HEK293 (cell line): ENCODE data around the gene SEMA6A.

ENCODE experiments used
- CTCF ChIA-PET: fragments of 350-600 bp; formaldehyde crosslinking; extraction: SDS; loops from one replicate; lab custom pipeline; 2021; ENCODE audit warnings: antibody characterized with exemption; lab: Yijun Ruan, JAX
- POLR2A ChIA-PET: fragments of 300-600 bp; formaldehyde crosslinking; extraction: SDS; loops from one replicate; lab custom pipeline; 2020; ENCODE audit warnings: antibody characterized with exemption, inconsistent platforms; lab: Yijun Ruan, JAX
- H3K27ac ChIP-seq: fragments of 200-500 bp; sonication (Bioruptor generic); 2 replicates; pipeline ENCODE4 v1.5.1; 2014; ENCODE audit warnings: low read depth, low read length, control low read depth, inconsistent platforms; ENCODE audit errors: extremely low read depth
- H3K36me3 ChIP-seq, 2 experiments: fragments of 200-500 bp in 1 of 2; sonication (Bioruptor generic) in 1 of 2; 1 replicate in 1 of 2; 2 replicates in 1 of 2; pipeline ENCODE4 v1.5.1; 2014 to 2017; ENCODE audit warnings: inconsistent platforms in 2 of 2, low read length in 2 of 2; ENCODE audit not compliant: control insufficient read depth in 2 of 2, insufficient read depth in 1 of 2
- H3K4me1 ChIP-seq: fragments of 200-500 bp; sonication (Bioruptor generic); 2 replicates; pipeline ENCODE4 v1.5.1; 2014; ENCODE audit warnings: mild to moderate bottlenecking, low read length, inconsistent platforms; ENCODE audit not compliant: control insufficient read depth, insufficient read depth
- H3K4me3 ChIP-seq: 2 replicates; pipeline ENCODE4 v1.5.1; 2011; ENCODE audit warnings: low read depth, mild to moderate bottlenecking, control low read depth, low read length, moderate library complexity
- H3K9me3 ChIP-seq: fragments of 200-500 bp; sonication (Bioruptor generic); 2 replicates; pipeline ENCODE4 v1.5.1; 2014; ENCODE audit warnings: low read depth, low read length, inconsistent platforms; ENCODE audit not compliant: control insufficient read depth, insufficient read depth
- RBAK ChIP-seq: fragments of 450-650 bp; formaldehyde crosslinking; IDR thresholded peaks from 2 replicates; pipeline ENCODE4 v1.5.1; 2016; ENCODE audit warnings: missing biosample characterization, missing genetic modification characterization
- TRIM28 ChIP-seq: IDR thresholded peaks from 2 replicates; pipeline ENCODE4 v1.6.1; 2011; ENCODE audit warnings: low read length, control low read depth, borderline replicate concordance
- ZBTB48 ChIP-seq: fragments of 450-650 bp; formaldehyde crosslinking; IDR thresholded peaks from 2 replicates; pipeline ENCODE4 v1.5.1; 2016; ENCODE audit warnings: missing biosample characterization, missing genetic modification characterization
- ZBTB8A ChIP-seq: fragments of 450-650 bp; formaldehyde crosslinking; IDR thresholded peaks from 2 replicates; pipeline ENCODE4 v1.5.1; 2016; ENCODE audit warnings: missing biosample characterization, missing genetic modification characterization
- ZFP41 ChIP-seq: fragments of 450-650 bp; formaldehyde crosslinking; IDR thresholded peaks from 2 replicates; pipeline ENCODE4 v1.5.1; 2016; ENCODE audit warnings: missing biosample characterization, missing genetic modification characterization, borderline replicate concordance
- ZNF18 ChIP-seq: fragments of 450-650 bp; formaldehyde crosslinking; IDR thresholded peaks from 2 replicates; pipeline ENCODE4 v1.5.1; 2016; ENCODE audit warnings: missing biosample characterization, missing genetic modification characterization
- ZNF239 ChIP-seq: fragments of 450-650 bp; formaldehyde crosslinking; IDR thresholded peaks from 2 replicates; pipeline ENCODE4 v1.5.1; 2016; ENCODE audit warnings: missing biosample characterization, missing genetic modification characterization
- ZNF488 ChIP-seq: fragments of 450-650 bp; formaldehyde crosslinking; IDR thresholded peaks from 2 replicates; pipeline ENCODE4 v1.5.1; 2016; ENCODE audit warnings: missing biosample characterization, missing genetic modification characterization
- ZNF518A ChIP-seq: fragments of 450-650 bp; formaldehyde crosslinking; conservative IDR thresholded peaks from 2 replicates; pipeline ENCODE4 v1.5.1; 2016; ENCODE audit warnings: low read depth, missing biosample characterization, missing genetic modification characterization
- ZNF529 ChIP-seq: fragments of 450-650 bp; formaldehyde crosslinking; IDR thresholded peaks from 2 replicates; pipeline ENCODE4 v1.5.1; 2017; ENCODE audit warnings: missing genetic modification characterization, missing biosample characterization; ENCODE audit not compliant: insufficient replicate concordance
- ZNF549 ChIP-seq: fragments of 450-650 bp; IDR thresholded peaks from 2 replicates; pipeline ENCODE4 v1.5.1; 2018; ENCODE audit warnings: missing biosample characterization, missing genetic modification characterization, mild to moderate bottlenecking, inconsistent platforms, moderate library complexity
- ZNF560 ChIP-seq: fragments of 450-650 bp; formaldehyde crosslinking; IDR thresholded peaks from 2 replicates; pipeline ENCODE4 v1.5.1; 2017; ENCODE audit warnings: missing biosample characterization, missing genetic modification characterization, borderline replicate concordance
- ZNF654 ChIP-seq: fragments of 450-650 bp; formaldehyde crosslinking; IDR thresholded peaks from 2 replicates; pipeline ENCODE4 v1.5.1; 2016; ENCODE audit warnings: low read depth, missing biosample characterization, missing genetic modification characterization
- ZNF830 ChIP-seq: fragments of 450-650 bp; IDR thresholded peaks from 2 replicates; pipeline ENCODE4 v1.5.0; 2018; ENCODE audit warnings: missing biosample characterization, missing genetic modification characterization, low read depth, mild to moderate bottlenecking, moderate library complexity
- TF ChIP-seq, protein P1 (sequence below): fragments of 450-650 bp; formaldehyde crosslinking; IDR thresholded peaks from 2 replicates; pipeline ENCODE4 v1.5.1; 2016; ENCODE audit warnings: missing biosample characterization, missing genetic modification characterization

Gene SEMA6A

DNA sequence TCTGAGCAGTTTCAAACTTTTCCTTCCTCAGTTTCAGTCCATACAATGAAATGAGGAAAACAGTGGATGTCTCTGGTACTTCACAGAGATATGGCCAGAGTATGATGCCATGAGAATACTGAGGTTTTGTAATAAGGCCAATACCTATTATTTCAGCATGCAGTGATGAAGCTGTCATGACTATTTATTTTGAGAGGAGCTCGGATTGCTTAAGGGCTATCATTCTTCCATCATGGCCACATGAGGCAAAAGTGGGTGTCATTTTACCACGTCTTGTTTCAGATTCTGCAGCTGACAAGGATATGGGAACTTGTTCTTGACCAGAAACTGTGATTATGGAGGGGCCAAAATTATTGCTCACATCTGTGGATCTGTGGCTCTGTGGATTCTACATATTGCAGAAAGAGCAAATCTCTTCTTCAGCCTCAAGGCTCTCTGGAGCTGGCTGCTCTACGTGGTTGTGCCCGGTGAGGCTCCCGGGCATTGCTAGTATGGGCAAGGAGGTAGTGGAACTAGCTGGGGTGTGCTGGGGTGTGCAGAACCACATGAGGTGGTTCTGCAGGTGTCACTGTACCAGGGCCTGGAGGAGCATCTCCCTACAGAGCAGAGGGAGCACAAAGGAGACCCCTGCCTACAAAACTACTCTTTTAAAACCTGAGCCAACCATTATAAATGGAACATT is 180.3 kb downstream of the SEMA6A start:
- H3K27ac ChIP-seq = no peak overlapping the region
- CTCF ChIA-PET = no interaction called here
- no peaks in the 10 kb centered on the region for H3K36me3 ChIP-seq
- TF ChIP-seq, protein P1, sequence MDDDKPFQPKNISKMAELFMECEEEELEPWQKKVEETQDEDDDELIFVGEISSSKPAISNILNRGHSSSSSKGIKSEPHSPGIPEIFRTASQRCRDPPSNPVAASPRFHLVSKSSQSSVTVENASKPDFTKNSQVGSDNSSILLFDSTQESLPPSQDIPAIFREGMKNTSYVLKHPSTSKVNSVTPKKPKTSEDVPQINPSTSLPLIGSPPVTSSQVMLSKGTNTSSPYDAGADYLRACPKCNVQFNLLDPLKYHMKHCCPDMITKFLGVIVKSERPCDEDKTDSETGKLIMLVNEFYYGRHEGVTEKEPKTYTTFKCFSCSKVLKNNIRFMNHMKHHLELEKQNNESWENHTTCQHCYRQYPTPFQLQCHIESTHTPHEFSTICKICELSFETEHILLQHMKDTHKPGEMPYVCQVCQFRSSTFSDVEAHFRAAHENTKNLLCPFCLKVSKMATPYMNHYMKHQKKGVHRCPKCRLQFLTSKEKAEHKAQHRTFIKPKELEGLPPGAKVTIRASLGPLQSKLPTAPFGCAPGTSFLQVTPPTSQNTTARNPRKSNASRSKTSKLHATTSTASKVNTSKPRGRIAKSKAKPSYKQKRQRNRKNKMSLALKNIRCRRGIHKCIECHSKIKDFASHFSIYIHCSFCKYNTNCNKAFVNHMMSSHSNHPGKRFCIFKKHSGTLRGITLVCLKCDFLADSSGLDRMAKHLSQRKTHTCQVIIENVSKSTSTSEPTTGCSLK (tag by site-specific recombination) = no peak
- TF ChIP-seq ZNF18 (tag by site-specific recombination) (no peak), ZNF654 (no peak), ZBTB8A (tag by site-specific recombination) (no peak), RBAK (tag by site-specific recombination) (no peak), ZNF830 (tag by site-specific recombination) (no peak), TRIM28 (no peak), ZFP41 (tag by site-specific recombination) (no peak), ZNF488 (no peak), ZNF529 (no peak), ZBTB48 (tag by site-specific recombination) (no peak), ZNF549 (no peak), ZNF560 (tag by site-specific recombination) (no peak), ZNF518A (tag by site-specific recombination) (no peak), ZNF239 (tag by site-specific recombination) (no peak)
- H3K9me3 ChIP-seq = no peaks in the 10 kb centered on the region
- POLR2A ChIA-PET = no interaction called here
- no peaks in the 10 kb centered on the region for H3K4me1 ChIP-seq
- H3K4me3 ChIP-seq = no peak overlapping the region
